DOHH2 (cell line): Measurements from ENCODE around the gene KRT15.

Experiments used
- H3F3A ChIP-seq: fragments of 200-600 bp; sonication (generic), shearing (Covaris generic); 2 replicates; pipeline ENCODE4 v1.6.0; 2016; ENCODE audit warnings: antibody characterized with exemption, mild to moderate bottlenecking; ENCODE audit not compliant: control insufficient read depth, insufficient read depth
- H3K27ac ChIP-seq: fragments of 200-600 bp; sonication (generic); 2 replicates; pipeline ENCODE4 v1.5.1; 2014; ENCODE audit warnings: low read depth, mild to moderate bottlenecking, low read length, moderate library complexity
- H3K27me3 ChIP-seq: fragments of 200-600 bp; sonication (generic); 2 replicates; pipeline ENCODE4 v1.6.1; 2014; ENCODE audit warnings: mild to moderate bottlenecking, low read length, mixed read lengths; ENCODE audit not compliant: control insufficient read depth
- H3K36me3 ChIP-seq: fragments of 200-600 bp; sonication (generic); 2 replicates; pipeline ENCODE4 v1.6.1; 2014; ENCODE audit warnings: mild to moderate bottlenecking, low read length, moderate library complexity, mixed read lengths; ENCODE audit not compliant: control insufficient read depth
- H3K4me1 ChIP-seq: fragments of 200-600 bp; sonication (generic); 2 replicates; pipeline ENCODE4 v1.6.1; 2014; ENCODE audit warnings: mild to moderate bottlenecking, low read length, mixed read lengths; ENCODE audit not compliant: control insufficient read depth
- H3K4me2 ChIP-seq: fragments of 200-600 bp; sonication (generic); 2 replicates; pipeline ENCODE4 v1.6.0; 2014; ENCODE audit warnings: mild to moderate bottlenecking, low read length, moderate library complexity
- H3K4me3 ChIP-seq: fragments of 200-600 bp; sonication (generic); 2 replicates; pipeline ENCODE4 v1.5.1; 2014; ENCODE audit warnings: mild to moderate bottlenecking, low read length, mixed read lengths
- H3K79me2 ChIP-seq: fragments of 200-600 bp; sonication (generic); 2 replicates; pipeline ENCODE4 v1.6.1; 2014; ENCODE audit warnings: mild to moderate bottlenecking, low read length, mixed read lengths; ENCODE audit not compliant: control insufficient read depth
- H3K9me2 ChIP-seq: fragments of 200-600 bp; sonication (generic); replicated peaks from 2 replicates; pipeline ENCODE4 v1.6.1; 2014; ENCODE audit warnings: mild to moderate bottlenecking, low read length, mixed read lengths; ENCODE audit not compliant: control insufficient read depth
- H3K9me3 ChIP-seq: fragments of 200-600 bp; sonication (generic); 2 replicates; pipeline ENCODE4 v1.6.1; 2014; ENCODE audit warnings: antibody characterized with exemption, low read length, mixed read lengths; ENCODE audit not compliant: control insufficient read depth, insufficient read depth
- H4K20me1 ChIP-seq: fragments of 200-600 bp; sonication (generic); 2 replicates; pipeline ENCODE4 v1.6.0; 2014; ENCODE audit warnings: low read depth, mild to moderate bottlenecking, antibody characterized with exemption, low read length, moderate library complexity; ENCODE audit not compliant: control insufficient read depth, insufficient read depth
- EZH2phosphoT487 ChIP-seq: fragments of 200-600 bp; sonication (generic); IDR thresholded peaks from 2 replicates; pipeline ENCODE4 v1.6.1; 2017; ENCODE audit warnings: borderline replicate concordance, mild to moderate bottlenecking, antibody characterized with exemption, low read length, moderate library complexity, mixed read lengths
- TF ChIP-seq, protein P1 (sequence below): fragments of 200-600 bp; sonication (generic); IDR thresholded peaks from one replicate; pipeline ENCODE4 v1.5.1; 2014; ENCODE audit warnings: antibody characterized with exemption, mild to moderate bottlenecking, low read depth, low read length; ENCODE audit not compliant: poor library complexity, severe bottlenecking

KRT15 gene

GRCh38 chr17:41500131-41500911 is 18.4 kb downstream of the KRT15 start:
- Histone ChIP-seq H3K27me3 (no peaks in the 10 kb centered on the region), H3K4me3 (no peak overlapping the region), H3K79me2 (no peaks in the 10 kb centered on the region), H3K9me3 (no peaks in the 10 kb centered on the region), H3F3A (no peaks in the 10 kb centered on the region), H3K27ac (no peak overlapping the region), H3K4me2 (no peak overlapping the region), H3K9me2 (no peaks in the 10 kb centered on the region), H4K20me1 (no peaks in the 10 kb centered on the region), H3K36me3 (no peaks in the 10 kb centered on the region), H3K4me1 (peaks cover 10% of the 10 kb centered on the region)
- TF ChIP-seq, protein P1, sequence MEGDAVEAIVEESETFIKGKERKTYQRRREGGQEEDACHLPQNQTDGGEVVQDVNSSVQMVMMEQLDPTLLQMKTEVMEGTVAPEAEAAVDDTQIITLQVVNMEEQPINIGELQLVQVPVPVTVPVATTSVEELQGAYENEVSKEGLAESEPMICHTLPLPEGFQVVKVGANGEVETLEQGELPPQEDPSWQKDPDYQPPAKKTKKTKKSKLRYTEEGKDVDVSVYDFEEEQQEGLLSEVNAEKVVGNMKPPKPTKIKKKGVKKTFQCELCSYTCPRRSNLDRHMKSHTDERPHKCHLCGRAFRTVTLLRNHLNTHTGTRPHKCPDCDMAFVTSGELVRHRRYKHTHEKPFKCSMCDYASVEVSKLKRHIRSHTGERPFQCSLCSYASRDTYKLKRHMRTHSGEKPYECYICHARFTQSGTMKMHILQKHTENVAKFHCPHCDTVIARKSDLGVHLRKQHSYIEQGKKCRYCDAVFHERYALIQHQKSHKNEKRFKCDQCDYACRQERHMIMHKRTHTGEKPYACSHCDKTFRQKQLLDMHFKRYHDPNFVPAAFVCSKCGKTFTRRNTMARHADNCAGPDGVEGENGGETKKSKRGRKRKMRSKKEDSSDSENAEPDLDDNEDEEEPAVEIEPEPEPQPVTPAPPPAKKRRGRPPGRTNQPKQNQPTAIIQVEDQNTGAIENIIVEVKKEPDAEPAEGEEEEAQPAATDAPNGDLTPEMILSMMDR, result no peak
- no peak for TF ChIP-seq EZH2phosphoT487

DNA sequence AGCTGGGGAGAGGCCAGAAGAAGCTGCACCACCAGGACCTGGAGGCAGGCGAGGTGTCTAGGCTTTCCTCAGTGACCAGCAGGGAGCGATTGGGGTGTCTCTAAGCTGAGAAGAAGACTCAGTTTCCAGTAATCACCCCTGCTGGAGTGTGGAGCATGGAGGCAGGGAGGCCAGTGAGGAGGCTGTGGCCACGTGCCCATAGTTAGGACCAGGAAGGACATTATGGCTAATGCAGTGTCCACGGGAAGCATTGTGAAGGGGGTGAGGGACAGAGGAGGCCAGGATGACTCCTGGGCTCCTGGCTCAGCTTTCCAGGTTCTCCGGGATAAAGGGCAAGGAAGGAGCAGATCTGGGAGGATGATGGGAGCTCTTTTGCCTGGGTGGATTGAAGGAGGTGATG is 19.0 kb downstream of the KRT15 start:
- Histone ChIP-seq H3F3A (no peaks in the 10 kb centered on the region), H3K9me3 (no peaks in the 10 kb centered on the region), H3K4me3 (no peak overlapping the region), H3K9me2 (no peaks in the 10 kb centered on the region), H3K36me3 (no peaks in the 10 kb centered on the region), H3K27ac (no peak overlapping the region), H3K4me1 (peaks cover 10% of the 10 kb centered on the region), H3K79me2 (no peaks in the 10 kb centered on the region), H4K20me1 (no peaks in the 10 kb centered on the region), H3K4me2 (no peak overlapping the region), H3K27me3 (no peaks in the 10 kb centered on the region)
- TF ChIP-seq EZH2phosphoT487, result no peak
- TF ChIP-seq, protein P1, result no peak

DNA sequence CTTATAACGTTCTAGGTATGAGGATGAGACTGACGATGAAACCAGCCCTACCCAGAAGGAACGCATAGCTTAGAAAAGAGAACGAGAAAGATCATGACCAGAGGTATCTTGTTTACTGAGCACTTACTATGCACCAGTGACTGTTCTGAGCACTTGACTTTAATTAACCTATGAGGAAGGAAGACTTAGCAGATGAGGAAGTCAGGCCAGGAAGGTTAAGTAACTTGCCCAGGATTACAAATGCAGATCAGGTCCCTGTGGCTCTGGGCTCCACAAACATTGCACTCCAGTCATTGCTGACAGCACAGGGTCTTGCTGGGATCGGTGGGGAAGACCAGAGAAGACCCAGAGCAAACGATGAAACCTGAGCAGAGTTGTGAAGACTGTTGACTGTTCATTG is 20.4 kb downstream of the KRT15 start:
- no peaks in the 10 kb centered on the region for H3K9me3 ChIP-seq
- H3K9me2 ChIP-seq, result no peaks in the 10 kb centered on the region
- no peak overlapping the region for H3K4me3 ChIP-seq
- H3K4me1 ChIP-seq, result peaks cover 10% of the 10 kb centered on the region
- no peaks in the 10 kb centered on the region for H4K20me1 ChIP-seq
- no peaks in the 10 kb centered on the region for H3K27me3 ChIP-seq
- TF ChIP-seq EZH2phosphoT487, result no peak
- H3F3A ChIP-seq, result no peaks in the 10 kb centered on the region
- no peaks in the 10 kb centered on the region for H3K79me2 ChIP-seq
- no peak overlapping the region for H3K4me2 ChIP-seq
- H3K36me3 ChIP-seq, result no peaks in the 10 kb centered on the region
- H3K27ac ChIP-seq, result no peak overlapping the region

- no peak for TF ChIP-seq EZH2phosphoT487
- TF ChIP-seq, protein P1, result peak; percentile 79
- Histone ChIP-seq H3K27ac (no peak overlapping the region), H3K9me3 (no peaks in the 10 kb centered on the region), H3K4me1 (peaks cover 10% of the 10 kb centered on the region), H3K4me3 (0 out of 2 replicates have a peak overlapping the region, but pooled peaks have one; percentile 14), H3K9me2 (no peaks in the 10 kb centered on the region), H3K36me3 (no peaks in the 10 kb centered on the region), H3F3A (no peaks in the 10 kb centered on the region), H3K4me2 (peak overlapping the region; percentile 47; the same call in 1 of the 2 replicates), H3K79me2 (no peaks in the 10 kb centered on the region), H3K27me3 (no peaks in the 10 kb centered on the region), H4K20me1 (no peaks in the 10 kb centered on the region)
Observed at GRCh38 chr17:41496803-41497484, 21.7 kb downstream of the KRT15 start.
